H9 (cell line): Measurements from ENCODE around the gene MAP1B. TPM values are rescaled to one million over a fixed set of nuclear protein-coding genes. Genes with fewer than 3 reads are reported as not detected.

ENCODE experiments used
- DNase-seq: peaks from one replicate; pipeline ENCODE4 v3.0.0-alpha.2; 2017
- H2AFZ ChIP-seq: one replicate; pipeline ENCODE4 v1.6.1; 2013; ENCODE audit warnings: mild to moderate bottlenecking, low read length, control low read depth, moderate library complexity
- H2AK5ac ChIP-seq: 2 replicates; pipeline ENCODE4 v1.6.1; 2013; ENCODE audit warnings: low read length, control low read depth, mixed read lengths; ENCODE audit not compliant: insufficient read length
- H2BK120ac ChIP-seq: one replicate; pipeline ENCODE4 v1.6.1; 2013; ENCODE audit warnings: low read depth, mild to moderate bottlenecking, low read length, control low read depth, inconsistent platforms; ENCODE audit not compliant: poor library complexity, severe bottlenecking
- H2BK12ac ChIP-seq: 2 replicates; pipeline ENCODE4 v1.6.1; 2013; ENCODE audit warnings: low read length, control low read depth, mixed read lengths, low read depth; ENCODE audit not compliant: insufficient read length
- H2BK15ac ChIP-seq: 2 replicates; pipeline ENCODE4 v1.6.1; 2013; ENCODE audit warnings: low read depth, low read length, control low read depth
- H2BK20ac ChIP-seq: one replicate; pipeline ENCODE4 v1.6.1; 2013; ENCODE audit warnings: low read depth, mild to moderate bottlenecking, low read length, control low read depth, inconsistent platforms; ENCODE audit not compliant: poor library complexity, severe bottlenecking
- H2BK5ac ChIP-seq: 2 replicates; pipeline ENCODE4 v1.6.1; 2013; ENCODE audit warnings: low read length, control low read depth, mixed read lengths; ENCODE audit not compliant: insufficient read length
- H3K14ac ChIP-seq: 2 replicates; pipeline ENCODE4 v1.6.1; 2013; ENCODE audit warnings: low read length, control low read depth; ENCODE audit not compliant: insufficient read depth
- H3K18ac ChIP-seq: 2 replicates; pipeline ENCODE4 v1.6.1; 2013; ENCODE audit warnings: low read depth, mild to moderate bottlenecking, mixed read lengths, low read length, control low read depth; ENCODE audit not compliant: insufficient read length
- H3K23ac ChIP-seq: 2 replicates; pipeline ENCODE4 v1.6.1; 2013; ENCODE audit warnings: low read length, control low read depth, mixed read lengths, low read depth; ENCODE audit not compliant: insufficient read length
- H3K23me2 ChIP-seq: 2 replicates; pipeline ENCODE4 v1.6.1; 2013; ENCODE audit warnings: low read depth, mild to moderate bottlenecking, mixed read lengths, low read length, control low read depth; ENCODE audit not compliant: insufficient read length, poor library complexity, severe bottlenecking
- H3K27ac ChIP-seq: 2 replicates; pipeline ENCODE4 v1.5.1; 2013; ENCODE audit warnings: low read length, control low read depth, mixed read lengths, low read depth; ENCODE audit not compliant: insufficient read length
- H3K27me3 ChIP-seq: 2 replicates; pipeline ENCODE4 v1.6.1; 2013; ENCODE audit warnings: low read length, control low read depth, inconsistent platforms; ENCODE audit not compliant: insufficient read depth
- H3K4ac ChIP-seq: 2 replicates; pipeline ENCODE4 v1.6.1; 2013; ENCODE audit warnings: low read depth, mild to moderate bottlenecking, control low read depth, inconsistent platforms, low read length, moderate library complexity
- H3K4me1 ChIP-seq: 2 replicates; pipeline ENCODE4 v1.6.1; 2013; ENCODE audit warnings: low read length, control low read depth, inconsistent platforms; ENCODE audit not compliant: insufficient read depth
- H3K4me2 ChIP-seq: 2 replicates; pipeline ENCODE4 v1.6.1; 2013; ENCODE audit warnings: low read length, control low read depth, mixed read lengths; ENCODE audit not compliant: insufficient read length, insufficient read depth
- H3K56ac ChIP-seq: 2 replicates; pipeline ENCODE4 v1.6.1; 2013; ENCODE audit warnings: low read depth, mild to moderate bottlenecking, mixed read lengths, low read length, control low read depth; ENCODE audit not compliant: insufficient read length
- H3K79me1 ChIP-seq: 2 replicates; pipeline ENCODE4 v1.6.1; 2013; ENCODE audit warnings: low read depth, mild to moderate bottlenecking, moderate library complexity, low read length, control low read depth, inconsistent platforms; ENCODE audit not compliant: insufficient read depth, poor library complexity, severe bottlenecking
- H3K79me2 ChIP-seq: 2 replicates; pipeline ENCODE4 v1.6.1; 2013; ENCODE audit warnings: low read length, control low read depth, inconsistent platforms; ENCODE audit not compliant: insufficient read depth
- H3K9ac ChIP-seq: 2 replicates; pipeline ENCODE4 v1.6.1; 2013; ENCODE audit warnings: low read length, control low read depth, mixed read lengths; ENCODE audit not compliant: insufficient read length; ENCODE audit errors: extremely low read depth
- H3K9me3 ChIP-seq: one replicate; pipeline ENCODE4 v1.6.1; 2013; ENCODE audit warnings: low read depth, low read length, inconsistent platforms; ENCODE audit not compliant: control insufficient read depth
- H3T11ph ChIP-seq: one replicate; pipeline ENCODE4 v1.6.1; 2013; ENCODE audit warnings: mild to moderate bottlenecking, low read length, control low read depth, inconsistent platforms
- H4K20me1 ChIP-seq: one replicate; pipeline ENCODE4 v1.6.1; 2013; ENCODE audit not compliant: control insufficient read depth, insufficient read length, insufficient read depth
- H4K5ac ChIP-seq: 2 replicates; pipeline ENCODE4 v1.6.1; 2013; ENCODE audit warnings: low read depth, mild to moderate bottlenecking, mixed read lengths, low read length, control low read depth; ENCODE audit not compliant: insufficient read length
- H4K8ac ChIP-seq: replicated peaks from 2 replicates; pipeline ENCODE4 v1.6.1; 2013; ENCODE audit warnings: low read length, control low read depth, mixed read lengths, low read depth; ENCODE audit not compliant: insufficient read length
- H4K91ac ChIP-seq: 2 replicates; pipeline ENCODE4 v1.6.1; 2013; ENCODE audit warnings: low read depth, mild to moderate bottlenecking, moderate library complexity, mixed read lengths, low read length, control low read depth; ENCODE audit not compliant: insufficient read length
- H3K27ac Mint-ChIP-seq, 3 experiments: 2 replicates in 2 of 3; 3 replicates in 1 of 3; pipeline ENCODE4 v1.8.0; 2020 to 2021; ENCODE audit warnings: mixed read lengths in 3 of 3, mild to moderate bottlenecking in 1 of 3, moderate library complexity in 1 of 3
- H3K27me3 Mint-ChIP-seq: 2 replicates; pipeline ENCODE4 v1.8.0; 2021; ENCODE audit warnings: low read depth, mild to moderate bottlenecking, moderate library complexity, mixed read lengths
- H3K36me3 Mint-ChIP-seq, 3 experiments: 2 replicates in 2 of 3; 3 replicates in 1 of 3; pipeline ENCODE4 v1.8.0; 2020 to 2021; ENCODE audit warnings: low read depth in 3 of 3, mixed read lengths in 3 of 3; ENCODE audit not compliant: insufficient read depth in 1 of 3
- H3K4me1 Mint-ChIP-seq, 2 experiments: 2 replicates each; pipeline ENCODE4 v1.8.0; 2020; ENCODE audit warnings: mixed read lengths in 2 of 2
- H3K4me3 Mint-ChIP-seq, 2 experiments: 2 replicates in 1 of 2; 3 replicates in 1 of 2; pipeline ENCODE4 v1.8.0; 2020 to 2021; ENCODE audit warnings: mild to moderate bottlenecking in 2 of 2, mixed read lengths in 2 of 2, moderate library complexity in 1 of 2
- H3K9me3 Mint-ChIP-seq, 2 experiments: 2 replicates in 1 of 2; 3 replicates in 1 of 2; pipeline ENCODE4 v1.8.0; 2020; ENCODE audit warnings: mild to moderate bottlenecking in 2 of 2, mixed read lengths in 2 of 2, moderate library complexity in 1 of 2
- CTCF ChIP-seq: fragments of 200-600 bp; sonication (generic); conservative IDR thresholded peaks from 3 replicates; pipeline ENCODE4 v1.8.0; 2021; ENCODE audit warnings: antibody characterized with exemption, mild to moderate bottlenecking
- WGBS: extraction: QIAGEN DNeasy Blood & Tissue Kit; methylation state at CpG from one replicate; pipeline ENCODE4 v1.1.7; 2013; ENCODE audit warnings: missing lambda C conversion rate, low lambda C conversion rate, mixed read lengths; ENCODE audit not compliant: insufficient read length; ENCODE audit errors: extremely low coverage; 5-methylcytosine and 5-hydroxymethylcytosine counted together
- total RNA-seq: library from RNA; stranded (reverse); gene quantifications from 2 replicates; pipeline ENCODE4 v1.2.1, GENCODE V29; 2021

The MAP1B gene
- total RNA-seq, 1 experiment from 2014 or later: 67.5 TPM

- no peak for DNase-seq
- H3K27ac ChIP-seq: no peak overlapping the region
- H3K79me1 ChIP-seq: no peaks in the 10 kb centered on the region
- Mint-ChIP-seq H3K4me3 (peak overlapping the region; percentile 86 to 96), H3K4me1 (peaks cover 37 to 42% of the 10 kb centered on the region in 2 experiments), H3K27ac (peak overlapping the region; percentile 92 to 98 (median 96); a peak in 6 of 7 replicates), H3K36me3 (peaks cover 2 to 16% (median 4%) of the 10 kb centered on the region in 3 experiments; a peak in 5 of 7 replicates), H3K27me3 (no peaks in the 10 kb centered on the region; the same call in 1 of the 2 replicates), H3K9me3 (no peaks in the 10 kb centered on the region)
- no peaks in the 10 kb centered on the region for H3K27me3 ChIP-seq
- no peak overlapping the region for H2BK5ac ChIP-seq
- no peak overlapping the region for H2BK12ac ChIP-seq
- TF ChIP-seq CTCF: no peak
- H3T11ph ChIP-seq: no peak overlapping the region
- peak overlapping the region; percentile 35 for H3K18ac ChIP-seq
- no peaks in the 10 kb centered on the region for H3K9me3 ChIP-seq
- peak overlapping the region; percentile 85 for H3K4me2 ChIP-seq
- peaks cover 18% of the 10 kb centered on the region for H3K79me2 ChIP-seq
- H3K4me1 ChIP-seq: peaks cover 9% of the 10 kb centered on the region; the same call in 1 of the 2 replicates
- H2AFZ ChIP-seq: no peak overlapping the region
- no peak overlapping the region for H3K4ac ChIP-seq
- H3K9ac ChIP-seq: peak overlapping the region; percentile 68
- no peak overlapping the region for H3K56ac ChIP-seq
- no CpG with 5 or more reads among the region's 11 CpGs for WGBS
- H2AK5ac ChIP-seq: no peak overlapping the region
- peaks cover 10% of the 10 kb centered on the region for H3K23me2 ChIP-seq
- H2BK15ac ChIP-seq: no peak overlapping the region
- no peak overlapping the region for H4K8ac ChIP-seq
- no peak overlapping the region for H2BK120ac ChIP-seq
- peak overlapping the region; percentile 66; the same call in 1 of the 2 replicates for H3K14ac ChIP-seq
- no peaks in the 10 kb centered on the region for H4K20me1 ChIP-seq
- H4K5ac ChIP-seq: no peak overlapping the region
- no peak overlapping the region for H4K91ac ChIP-seq
- H3K23ac ChIP-seq: no peak overlapping the region
- H2BK20ac ChIP-seq: no peak overlapping the region
Measured at GRCh38 chr5:72107901-72108201, 576 bp downstream of the MAP1B start.
